ENCODE measurements around the gene PACRG. TPM values are rescaled to one million over a fixed set of nuclear protein-coding genes. Genes with fewer than 3 reads are reported as not detected.
A peak's percentile ranks its signal among the peaks of the same experiment; 100 is the strongest.

The PACRG gene
- total and polyA plus RNA-seq, 8 donors = 1.8 to 28.6 (median 3.2) TPM; not detected in 2

DNA sequence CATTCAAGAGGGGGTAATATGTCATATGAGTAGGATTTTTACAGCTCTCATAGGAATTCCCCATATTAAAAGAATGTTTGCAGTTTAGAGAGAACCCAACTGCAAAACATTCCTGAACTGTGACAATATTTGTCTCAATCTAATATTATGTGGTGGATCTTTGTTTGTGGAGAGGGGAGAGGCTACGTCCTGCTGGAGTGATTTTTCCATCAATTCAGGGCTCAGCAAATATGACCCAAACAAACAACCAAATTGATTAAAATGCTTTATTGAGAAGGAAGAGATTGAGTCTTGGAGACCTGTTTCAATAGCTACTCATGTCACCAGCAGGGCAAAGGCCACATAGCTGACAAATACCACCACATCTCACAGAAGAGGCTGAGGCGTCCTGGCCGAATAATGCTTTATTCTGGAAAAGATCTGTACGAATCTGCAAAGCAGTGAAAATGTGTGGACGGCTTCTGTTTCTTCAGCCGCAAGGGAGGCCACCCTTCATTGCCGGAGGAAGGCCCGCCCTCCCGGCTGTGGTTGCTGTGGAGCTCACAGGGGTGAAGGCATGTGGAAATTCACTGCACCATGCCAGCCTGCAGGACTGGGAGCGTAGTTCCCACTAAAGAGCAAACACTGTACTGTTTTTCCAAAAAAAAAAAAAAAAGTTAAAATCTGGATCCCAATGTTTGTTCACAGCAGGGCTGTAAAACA lies 597.1 kb downstream of the PACRG start:
- WGBS, 5 donors = 13 to 39% (median 23%) methylated on average over 9 to 10 of the region's 10 CpGs

GRCh38 chr6:163325390-163325784 lies 597.6 kb downstream of the PACRG start:
- peak overlapping the region in 1 of 5 donors; percentile 27 for H3K27ac ChIP-seq
- no peaks in the 10 kb centered on the region for H3K36me3 ChIP-seq
- TF ChIP-seq, protein P1, sequence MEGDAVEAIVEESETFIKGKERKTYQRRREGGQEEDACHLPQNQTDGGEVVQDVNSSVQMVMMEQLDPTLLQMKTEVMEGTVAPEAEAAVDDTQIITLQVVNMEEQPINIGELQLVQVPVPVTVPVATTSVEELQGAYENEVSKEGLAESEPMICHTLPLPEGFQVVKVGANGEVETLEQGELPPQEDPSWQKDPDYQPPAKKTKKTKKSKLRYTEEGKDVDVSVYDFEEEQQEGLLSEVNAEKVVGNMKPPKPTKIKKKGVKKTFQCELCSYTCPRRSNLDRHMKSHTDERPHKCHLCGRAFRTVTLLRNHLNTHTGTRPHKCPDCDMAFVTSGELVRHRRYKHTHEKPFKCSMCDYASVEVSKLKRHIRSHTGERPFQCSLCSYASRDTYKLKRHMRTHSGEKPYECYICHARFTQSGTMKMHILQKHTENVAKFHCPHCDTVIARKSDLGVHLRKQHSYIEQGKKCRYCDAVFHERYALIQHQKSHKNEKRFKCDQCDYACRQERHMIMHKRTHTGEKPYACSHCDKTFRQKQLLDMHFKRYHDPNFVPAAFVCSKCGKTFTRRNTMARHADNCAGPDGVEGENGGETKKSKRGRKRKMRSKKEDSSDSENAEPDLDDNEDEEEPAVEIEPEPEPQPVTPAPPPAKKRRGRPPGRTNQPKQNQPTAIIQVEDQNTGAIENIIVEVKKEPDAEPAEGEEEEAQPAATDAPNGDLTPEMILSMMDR (IDR thresholded peaks at IDR 0.05) = no peak
- TF ChIP-seq POLR2AphosphoS5 (IDR thresholded peaks at IDR 0.05) = no peak
- H3K4me1 ChIP-seq = peaks cover 0 to 10% (median 4%) of the 10 kb centered on the region in 4 donors
- intact Hi-C loops (cut with DNase I; ENCODE audit: low total_unique reads) = no loop called here
- WGBS, 5 donors = 76 to 83% (median 76%) methylated on average over 4 of the region's 4 CpGs
- H3K4me3 ChIP-seq = no peak overlapping the region
- H3K9me3 ChIP-seq = no peaks in the 10 kb centered on the region
- H3K27me3 ChIP-seq = no peaks in the 10 kb centered on the region
- no peak for DNase-seq

More for the DNA sequence above, 597.1 kb downstream of the PACRG start:
- no peak overlapping the region for H3K4me3 ChIP-seq
- no peaks in the 10 kb centered on the region for H3K9me3 ChIP-seq
- no peaks in the 10 kb centered on the region for H3K36me3 ChIP-seq
- peak; percentile 52 to 61 for DNase-seq
- TF ChIP-seq EP300 (IDR thresholded peaks at IDR 0.05) (no peak), POLR2A (IDR thresholded peaks at IDR 0.05) (no peak), POLR2AphosphoS5 (IDR thresholded peaks at IDR 0.05) (no peak)
- TF ChIP-seq, protein P1 (IDR thresholded peaks at IDR 0.05) = no peak
- H3K27me3 ChIP-seq = no peaks in the 10 kb centered on the region
- intact Hi-C loops (cut with DNase I; ENCODE audit: low total_unique reads) = no loop called here
- peaks cover 0 to 11% (median 7%) of the 10 kb centered on the region in 4 donors for H3K4me1 ChIP-seq
- H3K27ac ChIP-seq = peak overlapping the region in 1 of 5 donors; percentile 27

DNA sequence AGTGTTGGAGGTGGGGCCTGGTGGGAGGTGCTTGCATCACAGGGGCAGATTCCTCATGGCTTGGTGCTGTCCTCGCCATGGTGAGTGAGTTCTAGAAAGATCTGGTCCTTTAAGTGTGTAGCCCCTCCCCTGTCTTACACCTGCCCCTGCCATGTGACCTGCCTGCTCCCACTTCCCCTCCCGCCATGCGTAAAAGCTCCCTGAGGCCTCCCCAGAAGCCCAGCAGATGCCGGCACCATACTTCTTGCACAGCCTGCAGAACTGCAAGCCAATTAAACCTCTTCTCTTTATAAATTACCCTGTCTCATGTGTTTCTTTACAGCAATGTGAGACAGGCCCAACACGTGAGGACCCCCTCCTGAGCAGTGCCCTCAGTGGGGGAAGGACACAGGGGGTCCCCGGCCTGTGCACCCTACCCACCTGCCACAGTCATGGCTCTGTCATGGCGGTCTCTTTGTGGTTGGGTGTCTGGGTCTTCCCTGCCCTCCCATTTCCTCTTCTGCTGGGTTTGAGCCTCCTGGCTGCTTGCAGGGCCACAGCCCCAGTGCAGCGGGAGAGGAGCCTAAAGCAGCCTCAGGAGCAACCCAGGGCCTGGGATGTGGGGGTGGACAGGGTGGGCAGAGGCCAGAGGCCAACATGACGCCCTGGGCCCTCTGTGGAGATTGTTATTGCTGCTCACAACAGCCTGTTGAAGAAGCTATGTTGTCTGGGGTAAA lies 599.5 kb downstream of the PACRG start:
- 86 to 95% (median 86%) methylated on average over 9 of the region's 9 CpGs for WGBS, 5 donors
- Histone ChIP-seq H3K4me3 (no peak overlapping the region), H3K27ac (no peak overlapping the region), H3K36me3 (no peaks in the 10 kb centered on the region), H3K4me1 (no peaks in the 10 kb centered on the region), H3K27me3 (peaks cover 0 to 2% (median 0%) of the 10 kb centered on the region in 3 donors), H3K9me3 (no peaks in the 10 kb centered on the region)
- TF ChIP-seq POLR2A (IDR thresholded peaks at IDR 0.05) (no peak), EP300 (IDR thresholded peaks at IDR 0.05) (no peak), POLR2AphosphoS5 (IDR thresholded peaks at IDR 0.05) (no peak)
- TF ChIP-seq, protein P1 (IDR thresholded peaks at IDR 0.05) = no peak
- intact Hi-C loops (cut with DNase I; ENCODE audit: low total_unique reads) = no loop called here
- DNase-seq = no peak

- H3K4me3 ChIP-seq = no peak overlapping the region
- intact Hi-C loops (cut with DNase I; ENCODE audit: low total_unique reads) = no loop called here
- WGBS, 5 donors = 75 to 79% (median 76%) methylated on average over 8 of the region's 8 CpGs
These were observed 600.1 kb downstream of the PACRG start for GRCh38 chr6:163327921-163328320.

More at GRCh38 chr6:163327921-163328320, 600.1 kb downstream of the PACRG start:
- no peaks in the 10 kb centered on the region for H3K9me3 ChIP-seq
- no peaks in the 10 kb centered on the region for H3K36me3 ChIP-seq
- no peak for DNase-seq
- H3K4me1 ChIP-seq = no peaks in the 10 kb centered on the region
- TF ChIP-seq, protein P1 (IDR thresholded peaks at IDR 0.05) = no peak
- TF ChIP-seq POLR2A (IDR thresholded peaks at IDR 0.05) = no peak
- TF ChIP-seq EP300 (IDR thresholded peaks at IDR 0.05) = no peak
- no peak for TF ChIP-seq POLR2AphosphoS5 (IDR thresholded peaks at IDR 0.05)
- H3K27ac ChIP-seq = no peak overlapping the region
- peaks cover 0 to 6% (median 0%) of the 10 kb centered on the region in 3 donors for H3K27me3 ChIP-seq

Data from stomach (tissue), 9 donors.